Mesenteric fat pad (tissue), 1 donor: Measurements from ENCODE around the gene SERPINA1. TPM values are rescaled to one million over a fixed set of nuclear protein-coding genes. Genes with fewer than 3 reads are reported as not detected.
"Not testable (repeated sequence)": the region's sequence is repeated elsewhere in the genome, so short reads cannot be mapped to it uniquely, and the experiment has no call there.

ENCODE experiments used
- DNase-seq: peaks from one replicate; pipeline ENCODE4 v3.0.0-alpha.2; 2020; ENCODE audit warnings: low spot score
- long read RNA-seq: library from polyadenylated mRNA; unstranded; transcript quantifications from one replicate; pipeline ENCODE4 v2.0.0, GENCODE V29; 2020
- total RNA-seq: library from RNA; stranded (reverse); fragmentation: NEBNext Ultra II Directional; extraction: Animal tissue kit (Norgen Biotek cat#: 25700); gene quantifications from one replicate; pipeline ENCODE4 v1.2.1, GENCODE V29; 2021
- donor health status: DM: yes; HTN: yes; CAD: no.

The SERPINA1 gene
- 41.6 TPM for total RNA-seq
- long read RNA-seq, transcript SERPINA1-209 (6 exons, 1,559 nt): minor isoform, 6 of 63 reads
- long read RNA-seq, transcript SERPINA1-205 (6 exons, 1,628 nt): minor isoform, 6 of 63 reads
- long read RNA-seq, transcript SERPINA1-207 (5 exons, 3,144 nt): major isoform, 33 of 63 reads
- long read RNA-seq, partial matches to known transcripts: 8 of 63 reads
- long read RNA-seq, other reads (novel, unspliced or antisense): 7 of 63 reads

- DNase-seq: no peak
Measured at GRCh38 chr14:94388384-94389103, at the start of gene SERPINA1. SERPINA1 (minus strand) TSS chr14:94388602; CDS start chr14:94383237, 5,365 bp downstream.

DNA sequence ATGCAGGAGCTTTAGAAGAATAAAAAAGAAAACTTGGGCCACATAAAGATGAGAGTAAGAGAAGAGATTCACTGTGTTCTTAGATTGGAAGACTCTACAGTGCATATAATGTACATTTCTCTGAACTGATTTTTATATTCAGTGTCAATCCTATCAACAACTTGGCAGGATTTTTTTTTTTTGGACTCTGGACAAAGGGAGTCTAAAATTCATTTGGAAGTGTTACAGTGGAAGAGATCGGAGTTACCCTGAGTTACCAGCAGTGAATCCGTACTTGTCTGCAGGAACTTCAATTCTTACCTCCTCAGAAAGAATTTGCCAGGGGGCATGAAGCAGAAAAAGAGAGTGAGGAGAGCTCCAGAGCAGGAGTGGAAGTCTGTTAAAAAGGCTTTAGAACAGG lies 40.2 kb upstream of the SERPINA1 start:
- DNase-seq: no peak

DNA sequence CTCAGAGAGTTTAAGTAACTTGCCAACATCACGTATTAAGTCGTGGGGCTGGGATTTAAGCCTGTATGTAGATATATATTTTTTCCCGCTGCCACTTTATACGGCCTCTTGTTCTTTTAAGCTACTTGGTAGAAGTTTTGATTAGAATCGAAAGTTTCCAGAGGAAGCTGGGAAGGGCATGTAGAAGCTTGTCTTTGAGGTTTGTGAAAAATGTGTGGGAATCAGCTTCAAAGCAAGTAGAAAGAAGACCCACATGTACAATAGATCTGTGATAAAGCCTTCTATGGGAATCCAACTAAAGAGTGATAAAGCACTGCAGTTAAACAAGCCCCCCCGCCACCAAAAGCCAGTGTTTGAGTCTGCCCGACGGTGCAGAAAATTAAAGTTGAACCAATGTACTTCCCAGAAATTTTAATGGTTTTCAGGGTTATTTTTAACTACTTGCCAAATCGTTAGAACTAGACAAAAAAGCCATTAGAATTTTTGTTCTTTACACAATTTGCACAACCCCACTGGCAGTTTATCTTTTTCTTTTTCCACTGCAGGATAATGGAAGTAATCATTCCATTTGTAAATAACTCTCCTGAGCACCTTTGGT lies 38.7 kb upstream of the SERPINA1 start:
- DNase-seq: no peak

DNA sequence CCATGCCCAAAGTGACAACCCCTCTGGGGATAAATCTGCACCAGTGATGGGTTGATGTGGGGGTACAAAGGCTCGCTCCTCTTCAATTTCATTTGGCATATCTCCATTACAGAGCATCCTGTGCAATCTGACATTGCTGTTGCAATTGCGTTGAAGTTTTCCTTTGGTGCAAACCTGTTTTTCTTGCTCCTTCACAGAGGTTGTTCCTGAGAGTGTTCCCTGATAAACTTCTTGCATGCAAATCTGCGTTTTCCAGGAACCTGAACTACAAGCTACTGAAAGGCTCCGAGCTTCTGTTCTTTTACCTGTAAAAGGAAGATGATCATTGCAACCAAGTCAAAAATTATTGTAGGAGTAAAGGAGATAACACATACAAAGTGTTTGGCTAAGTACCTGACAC lies 38.1 kb upstream of the SERPINA1 start:
- no peak for DNase-seq

DNA sequence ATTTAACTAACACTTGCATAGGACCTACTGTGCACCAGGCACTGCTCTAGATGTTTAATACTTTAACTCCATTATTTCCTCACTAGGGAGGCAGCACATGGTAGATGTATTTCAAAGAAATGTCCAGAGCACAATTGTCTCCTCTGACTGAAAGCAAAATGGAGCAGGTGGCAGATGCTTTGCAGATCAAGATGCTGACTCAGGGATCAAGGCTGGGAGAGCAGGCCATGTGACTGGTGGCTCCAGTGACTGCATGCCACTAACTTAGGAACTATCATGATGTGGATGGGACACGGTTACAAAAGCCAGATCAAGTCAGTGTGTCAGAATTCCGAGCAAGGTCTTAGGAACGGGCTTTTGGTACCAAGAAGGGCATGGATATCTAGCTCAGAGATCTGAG lies 36.0 kb upstream of the SERPINA1 start:
- DNase-seq: no peak

DNA sequence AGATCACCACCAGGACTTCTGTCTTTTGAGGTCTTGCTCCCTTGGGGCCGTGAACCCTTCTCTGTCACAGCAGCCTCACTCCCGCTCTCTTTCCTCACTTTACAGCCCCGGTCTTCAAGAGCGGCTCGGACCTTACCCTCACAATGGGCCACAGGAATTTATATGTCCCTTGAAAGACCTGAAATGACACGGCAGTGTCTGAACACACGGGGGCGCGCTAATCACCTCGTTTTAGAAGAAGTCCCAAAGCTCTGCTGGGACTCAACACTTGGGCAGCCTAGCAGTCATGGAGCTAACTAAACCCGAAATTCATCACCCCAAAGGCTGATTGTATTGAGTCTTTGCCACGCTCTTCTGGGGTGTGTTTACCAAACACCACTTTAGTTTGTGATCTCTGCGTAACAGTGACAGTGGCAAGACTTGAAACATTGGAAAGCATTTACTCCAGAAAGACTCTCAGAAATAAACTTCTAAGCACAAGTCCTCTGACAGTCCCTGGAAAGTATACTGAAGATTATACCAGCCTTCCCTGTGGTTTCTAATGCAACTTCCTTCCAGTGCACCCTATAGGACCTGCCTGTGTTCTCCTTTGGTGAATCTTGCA lies 35.2 kb upstream of the SERPINA1 start:
- no peak for DNase-seq

DNA sequence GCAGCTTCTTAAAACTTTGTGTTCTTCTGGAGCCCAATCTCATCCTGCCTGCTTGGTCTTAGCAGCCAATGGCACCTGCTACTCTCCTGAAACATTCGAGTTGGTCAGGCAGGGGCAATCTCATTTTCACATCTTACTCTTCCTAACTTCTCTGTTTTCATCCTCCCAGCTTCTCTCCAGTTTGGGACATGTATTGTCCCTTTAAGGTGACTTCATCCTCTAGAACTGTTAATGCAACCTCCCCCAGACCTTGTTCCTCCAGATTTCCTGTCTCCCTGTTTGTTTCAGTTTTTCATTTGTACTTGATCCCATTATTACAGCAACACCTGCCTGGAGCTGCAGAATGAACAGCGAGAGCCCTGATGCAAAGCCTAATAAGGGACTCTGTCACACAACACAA lies 32.9 kb upstream of the SERPINA1 start:
- no peak for DNase-seq

- not testable (repeated sequence) for DNase-seq
Measured at GRCh38 chr14:94417497-94418205, 29.2 kb upstream of the SERPINA1 start.

DNA sequence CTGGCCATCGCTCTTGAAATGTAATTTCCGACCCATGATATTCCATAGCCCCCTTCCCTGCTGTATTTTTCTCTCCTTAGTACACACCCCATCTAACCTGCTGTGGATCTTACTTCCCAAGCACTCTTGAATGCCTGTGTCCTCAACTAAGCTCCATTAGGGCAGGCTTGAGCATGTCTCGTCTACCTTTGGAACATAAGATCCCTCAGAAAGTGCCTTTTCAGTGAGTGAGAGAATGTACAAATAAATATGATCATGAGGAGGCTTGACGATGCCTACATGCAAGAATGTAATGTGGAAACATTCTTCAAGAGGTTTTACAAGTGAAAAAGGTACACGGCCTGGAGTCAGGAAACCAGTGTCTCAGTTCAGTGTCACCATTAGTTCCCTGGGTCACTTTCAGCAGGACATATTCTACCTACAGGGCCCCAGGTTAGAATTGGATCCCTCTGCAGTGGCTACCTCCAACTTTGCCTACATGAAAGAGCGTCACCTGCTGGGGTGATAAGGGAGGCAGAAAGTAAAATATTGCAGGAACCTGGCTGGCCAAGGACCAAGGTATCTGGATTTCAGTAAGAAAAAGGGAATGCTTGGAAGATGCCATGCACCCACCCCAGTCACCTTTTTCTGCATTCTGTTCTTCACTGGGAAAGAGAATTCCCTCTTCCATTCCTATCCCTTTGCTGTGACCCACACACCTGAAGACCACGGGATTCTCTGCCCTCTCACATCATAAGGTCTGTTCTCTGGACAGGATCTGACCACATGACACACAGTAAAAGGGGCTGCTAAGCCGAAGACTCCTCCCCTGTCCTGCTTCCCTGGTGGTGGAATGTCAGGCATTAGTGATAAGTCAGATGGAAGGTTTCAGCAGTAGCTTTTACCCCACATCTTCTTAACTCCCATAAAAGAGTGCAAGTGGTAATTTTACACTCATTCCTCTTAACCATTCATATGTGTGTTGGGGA lies 24.6 kb upstream of the SERPINA1 start:
- no peak for DNase-seq

DNA sequence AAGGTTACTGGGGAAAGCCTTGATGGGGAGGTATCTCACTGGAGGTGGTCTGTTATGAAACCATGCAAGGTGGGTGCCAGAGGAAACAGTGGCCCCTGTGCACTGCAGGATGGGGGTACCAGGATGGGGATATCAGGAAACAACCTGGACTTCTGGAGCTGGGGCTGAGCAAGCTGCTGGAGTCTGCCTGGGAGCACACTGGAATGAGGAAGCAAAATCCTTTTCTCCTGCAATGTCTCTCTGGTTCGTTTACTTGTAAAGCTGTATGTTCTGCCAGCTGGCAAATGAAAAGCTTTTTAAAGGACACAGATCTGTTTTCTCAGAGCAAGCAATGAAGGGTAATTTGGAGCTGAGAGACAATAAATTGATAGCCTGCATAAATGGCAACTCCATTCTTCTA lies 23.2 kb upstream of the SERPINA1 start:
- DNase-seq: no peak

DNA sequence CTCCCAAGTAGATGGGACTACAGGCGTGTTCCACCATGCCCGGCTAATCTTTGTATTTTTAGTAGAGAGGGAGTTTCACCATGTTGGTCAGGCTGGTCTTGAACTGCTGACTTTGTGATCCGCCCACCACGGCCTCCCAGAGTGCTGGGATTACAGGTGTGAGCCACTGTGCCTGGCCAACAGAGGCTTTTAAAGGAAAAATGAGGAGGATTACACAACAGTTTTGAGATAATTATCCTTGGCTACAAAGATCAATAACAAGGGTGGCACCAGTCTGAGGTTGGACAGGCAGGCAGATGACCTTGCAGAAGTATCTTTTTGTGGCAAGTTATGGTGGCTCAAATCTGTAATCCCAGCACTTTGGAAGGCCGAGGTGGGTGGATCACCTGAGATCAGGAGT lies 21.0 kb upstream of the SERPINA1 start:
- not testable (repeated sequence) for DNase-seq

DNA sequence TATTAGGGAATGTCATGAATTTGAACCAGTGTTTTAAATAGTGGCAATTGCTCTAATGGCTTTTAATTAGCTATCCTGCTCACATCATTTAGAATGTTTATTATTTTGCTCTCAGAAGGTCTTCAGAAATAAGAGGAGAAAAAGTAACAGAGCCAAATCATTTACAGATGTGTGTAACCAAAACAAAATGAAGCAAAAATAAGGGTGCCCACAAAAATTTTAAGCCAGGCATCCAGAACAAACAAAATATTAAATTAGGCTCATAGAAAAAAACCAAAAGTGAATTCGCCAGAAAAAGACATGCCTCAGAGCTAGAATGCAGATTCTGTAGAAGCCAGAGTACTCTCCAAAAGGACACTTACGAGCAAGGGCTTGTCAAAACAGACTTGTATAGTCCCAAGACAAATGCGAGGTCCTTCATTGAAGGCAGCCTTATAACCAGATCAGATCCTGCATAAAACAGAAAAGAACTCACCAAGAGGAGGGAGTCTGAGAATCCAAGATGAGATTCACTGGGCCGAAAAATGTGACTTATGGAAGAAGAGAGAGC lies 20.2 kb upstream of the SERPINA1 start:
- no peak for DNase-seq

DNA sequence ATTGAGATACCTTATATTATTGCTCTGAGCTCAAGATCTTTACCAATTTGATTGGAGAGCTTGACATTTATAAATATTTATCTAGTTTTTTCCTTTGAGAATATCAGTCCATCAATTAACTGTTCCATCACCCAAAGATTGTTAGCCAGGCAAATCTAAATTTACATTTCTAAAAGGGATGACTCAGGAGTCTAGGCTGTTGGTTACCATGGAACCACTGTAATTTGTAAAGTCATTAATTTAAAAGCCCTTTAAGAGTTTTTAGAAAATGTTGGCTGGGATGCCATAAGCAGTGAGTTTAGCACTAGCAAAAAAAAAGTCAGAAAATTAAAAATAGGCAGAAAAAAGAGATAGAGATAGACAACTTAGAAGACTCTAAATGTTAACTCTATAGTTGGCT lies 19.5 kb upstream of the SERPINA1 start:
- no peak for DNase-seq

DNA sequence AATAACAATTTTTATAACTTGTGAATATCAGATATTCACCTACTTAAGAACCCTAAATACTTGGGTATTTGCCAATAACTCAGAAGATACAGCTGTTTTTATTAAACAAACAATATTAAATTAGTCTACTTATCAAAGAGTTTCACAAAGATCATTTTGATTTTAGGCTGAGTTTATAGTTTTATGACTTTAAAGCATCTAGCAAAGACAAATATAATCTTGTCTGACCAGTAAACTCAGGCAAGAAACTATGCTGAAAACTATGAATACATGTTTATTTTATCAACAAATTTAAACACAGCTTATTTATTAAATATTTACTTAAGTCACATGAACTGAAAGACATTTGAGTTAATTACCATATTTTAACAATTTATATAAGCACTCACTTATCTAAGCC lies 18.5 kb upstream of the SERPINA1 start:
- DNase-seq: no peak

- DNase-seq: no peak
Measured at GRCh38 chr14:94405486-94405885, 17.1 kb upstream of the SERPINA1 start.

- DNase-seq: no peak
Measured at GRCh38 chr14:94404561-94404960, 16.2 kb upstream of the SERPINA1 start.

- DNase-seq: no peak
Measured at GRCh38 chr14:94403312-94403932, 15.0 kb upstream of the SERPINA1 start.

DNA sequence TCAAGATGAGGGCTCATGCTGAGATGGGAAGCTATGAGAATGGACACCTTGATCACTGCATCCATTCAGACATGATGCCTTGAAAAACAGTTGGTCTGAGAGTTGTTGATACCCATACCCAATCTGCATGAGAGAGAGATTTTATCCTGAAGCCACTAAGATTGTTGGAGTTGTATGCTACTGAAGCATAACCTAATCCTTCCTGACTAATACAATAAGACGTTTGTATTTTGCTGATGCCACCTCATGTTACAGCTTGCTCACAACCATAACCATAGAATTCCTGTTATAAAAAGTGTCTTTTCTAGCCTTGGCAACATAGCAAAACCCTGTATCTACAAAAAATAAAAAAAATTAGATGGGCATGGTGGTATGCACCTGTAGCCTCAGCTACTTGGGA lies 12.7 kb upstream of the SERPINA1 start:
- DNase-seq: no peak

DNA sequence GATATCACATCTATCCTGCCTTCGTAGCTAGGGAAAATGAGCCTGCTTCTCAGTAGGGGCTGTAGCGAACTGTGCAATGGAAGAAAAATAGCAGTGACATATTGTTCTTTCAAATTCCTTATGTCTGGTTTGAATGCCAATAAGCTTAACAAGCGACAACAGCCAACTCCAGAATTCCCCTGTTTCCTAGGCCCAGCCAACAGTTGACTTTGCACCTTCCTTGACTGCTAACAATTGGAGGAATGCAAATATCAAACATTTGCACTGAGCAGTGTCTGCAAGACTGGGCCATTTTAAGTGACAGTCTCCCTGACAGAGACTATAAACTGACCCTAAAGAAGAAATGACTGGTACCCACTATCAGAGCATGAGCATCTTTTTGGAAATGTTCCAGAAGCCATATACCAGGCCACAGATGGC lies 12.0 kb upstream of the SERPINA1 start:
- DNase-seq: no peak

GRCh38 chr14:94398536-94398935 lies 10.1 kb upstream of the SERPINA1 start:
- no peak for DNase-seq
